K562 (cell line): Measurements from ENCODE around the gene ZMYND19. TPM values are rescaled to one million over a fixed set of nuclear protein-coding genes. Genes with fewer than 3 reads are reported as not detected.

Source experiments
- ADNP ChIP-seq: fragments of 200-800 bp; sonication (Bioruptor generic); IDR thresholded peaks from 2 replicates; pipeline ENCODE4 v1.6.1; 2016; ENCODE audit warnings: missing genetic modification characterization, missing compliant biosample characterization
- CTBP1 ChIP-seq: fragments of 450-650 bp; IDR thresholded peaks from 2 replicates; pipeline ENCODE4 v1.6.1; 2016; ENCODE audit warnings: borderline replicate concordance
- DPF2 ChIP-seq: fragments of 450-650 bp; IDR thresholded peaks from 2 replicates; pipeline ENCODE4 v1.6.1; 2016
- HDAC1 ChIP-seq, 2 experiments: fragments of 450-650 bp; IDR thresholded peaks; 2 replicates each; pipeline ENCODE4 v1.6.1; 2016 to 2017; ENCODE audit warnings: inconsistent platforms in 1 of 2, mild to moderate bottlenecking in 1 of 2, moderate library complexity in 1 of 2
- IFI16 ChIP-seq: fragments of 250-450 bp; sonication (Bioruptor Pico); IDR thresholded peaks from 2 replicates; pipeline ENCODE4 v2.1.2; 2022; ENCODE audit warnings: mild to moderate bottlenecking, inconsistent platforms
- NCOR1 ChIP-seq: fragments of 450-650 bp; IDR thresholded peaks from 2 replicates; pipeline ENCODE4 v1.6.1; 2016; ENCODE audit warnings: mild to moderate bottlenecking, moderate library complexity
- PYGO2 ChIP-seq: fragments of 450-650 bp; IDR thresholded peaks from 2 replicates; pipeline ENCODE4 v1.6.1; 2016; ENCODE audit warnings: mild to moderate bottlenecking, missing genetic modification characterization, moderate library complexity, missing compliant biosample characterization
- RFX1 ChIP-seq: fragments of 450-650 bp; IDR thresholded peaks from 2 replicates; pipeline ENCODE4 v1.6.1; 2016; ENCODE audit warnings: mild to moderate bottlenecking, moderate library complexity
- TRIM28 ChIP-seq: fragments of 450-650 bp; IDR thresholded peaks from 2 replicates; pipeline ENCODE4 v1.6.1; 2017
- ZNF384 ChIP-seq: IDR thresholded peaks from 2 replicates; pipeline ENCODE4 v1.6.1; 2012; ENCODE audit warnings: low read depth, low read length, improper control_type of control experiment
- ZNF507 ChIP-seq: conservative IDR thresholded peaks from 2 replicates; pipeline ENCODE4 v1.6.1; 2017; ENCODE audit warnings: missing genetic modification characterization, missing compliant biosample characterization
- polyA plus RNA-seq, 8 experiments: library from polyadenylated mRNA; depleted of rRNA in 4 of 8; stranded (reverse) in 5 of 8; unstranded in 3 of 8; fragments of >200 nt; fragmentation: Nextera tagmentation in 2 of 8; fragmentation: Illumina TruSeq in 1 of 8; extraction: Ambion mirVana in 2 of 8; extraction: Trizol in 1 of 8; gene quantifications; 2 replicates each; pipeline versions ENCODE4 v1.2.1 to v1.2.3, GENCODE V29; 2011 to 2014; ENCODE audit warnings: inconsistent platforms in 1 of 8, missing spikeins in 1 of 8
- total RNA-seq, 7 experiments: library from RNA; depleted of rRNA in 6 of 7; stranded (reverse); fragments of >200 nt in 6 of 7; fragmentation: Illumina TruSeq in 2 of 7; extraction: Trizol in 2 of 7; gene quantifications; 2 replicates each; pipeline versions ENCODE4 v1.2.1 to v1.2.3, GENCODE V29; 2011 to 2021; ENCODE audit warnings: low replicate concordance in 1 of 7
- TF ChIP-seq, protein P1 (sequence below): sonication (generic); formaldehyde crosslinking; IDR thresholded peaks from 2 replicates; pipeline ENCODE4 v1.8.0; 2022; ENCODE audit warnings: mild to moderate bottlenecking, missing genetic modification reagents
- TF ChIP-seq, protein P2 (sequence below): fragments of 450-650 bp; IDR thresholded peaks from 2 replicates; pipeline ENCODE4 v1.7.0; 2016; ENCODE audit warnings: borderline replicate concordance
- TF ChIP-seq, protein P3 (sequence below): fragments of 450-650 bp; IDR thresholded peaks from 2 replicates; pipeline ENCODE4 v1.6.1; 2017; ENCODE audit warnings: mild to moderate bottlenecking, moderate library complexity
- TF ChIP-seq, protein P4 (sequence below): fragments of 450-650 bp; formaldehyde crosslinking; IDR thresholded peaks from 2 replicates; pipeline ENCODE4 v1.4.0; 2020; ENCODE audit warnings: mild to moderate bottlenecking, moderate library complexity
- TF ChIP-seq, protein P5 (sequence below), 2 experiments: fragments of 450-650 bp; conservative IDR thresholded peaks; 2 replicates each; pipeline ENCODE4 v1.6.1; 2017; ENCODE audit warnings: mild to moderate bottlenecking in 2 of 2, moderate library complexity in 2 of 2
- TF ChIP-seq, protein P6 (sequence below): fragments of 250-450 bp; sonication (Bioruptor Pico); IDR thresholded peaks from 2 replicates; pipeline ENCODE4 v1.4.0; 2020; ENCODE audit warnings: mild to moderate bottlenecking
- TF ChIP-seq, protein P7 (sequence below): sonication (generic); IDR thresholded peaks from 2 replicates; pipeline ENCODE4 v1.6.1; 2016

Gene ZMYND19
- total and polyA plus RNA-seq, 9 of the 15 experiments (the other 6 are each of a cell fraction or from before 2014, with no cell fraction given), result 1.0 to 86.7 (median 44.0) TPM

DNA sequence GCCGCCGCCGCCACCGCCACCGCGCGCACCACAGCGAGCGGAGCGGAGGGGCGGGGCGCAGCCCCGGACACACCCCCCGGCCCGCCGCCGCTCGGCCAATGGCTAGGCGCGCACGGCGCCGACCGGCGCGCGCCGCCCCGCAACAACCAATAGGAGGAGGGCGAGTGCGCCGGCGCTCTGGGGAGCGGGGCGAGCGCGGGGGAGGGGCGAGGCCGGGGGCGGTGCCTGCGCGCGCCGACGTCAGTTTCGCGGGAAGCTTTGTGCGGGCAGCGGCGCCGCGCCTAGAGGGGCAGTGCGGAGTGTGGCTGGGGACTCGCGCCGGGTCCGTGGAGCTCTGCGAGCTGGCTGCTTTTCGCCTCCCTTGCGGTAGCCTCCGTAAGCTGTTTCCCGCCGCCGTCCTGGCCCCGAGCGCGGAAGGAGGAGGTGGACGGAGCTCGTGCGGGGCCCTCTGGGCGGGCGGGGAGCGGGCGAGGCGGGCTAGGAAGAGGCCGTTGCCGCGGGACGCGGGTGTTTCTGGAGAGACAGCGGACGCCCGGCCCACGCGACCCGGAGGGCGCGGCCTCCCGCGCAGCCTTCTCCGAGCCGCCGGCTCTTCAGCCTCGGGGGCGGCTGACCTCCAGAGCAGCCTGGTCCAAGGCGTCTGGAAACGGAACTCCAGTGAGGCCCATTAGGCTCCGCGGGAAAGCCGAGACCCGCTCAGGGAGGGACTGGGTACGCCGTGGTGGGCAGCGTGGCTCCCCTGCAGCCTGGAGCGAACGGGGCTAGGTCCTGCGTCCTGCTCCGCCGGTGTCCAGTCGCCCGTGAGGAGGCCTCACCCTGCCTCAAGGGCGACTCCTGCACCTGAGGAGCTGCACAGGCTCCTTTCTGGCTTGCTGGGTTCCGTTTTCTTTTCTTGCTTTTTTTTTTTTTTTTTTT, at the start of gene ZMYND19 (continued):
- TF ChIP-seq, protein P1, sequence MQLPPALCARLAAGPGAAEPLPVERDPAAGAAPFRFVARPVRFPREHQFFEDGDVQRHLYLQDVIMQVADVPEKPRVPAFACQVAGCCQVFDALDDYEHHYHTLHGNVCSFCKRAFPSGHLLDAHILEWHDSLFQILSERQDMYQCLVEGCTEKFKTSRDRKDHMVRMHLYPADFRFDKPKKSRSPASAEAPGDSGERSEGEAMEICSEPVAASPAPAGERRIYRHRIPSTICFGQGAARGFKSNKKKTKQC (CRISPR knock-in tag), result no peak
- no peak for TF ChIP-seq ZNF507
- peak; percentile 89 for TF ChIP-seq ZNF384
- TF ChIP-seq NCOR1, result no peak
- TF ChIP-seq TRIM28, result no peak; the same call in 1 of the 2 replicates
- no peak for TF ChIP-seq ADNP (tag)
- no peak for TF ChIP-seq DPF2
- TF ChIP-seq, protein P2, sequence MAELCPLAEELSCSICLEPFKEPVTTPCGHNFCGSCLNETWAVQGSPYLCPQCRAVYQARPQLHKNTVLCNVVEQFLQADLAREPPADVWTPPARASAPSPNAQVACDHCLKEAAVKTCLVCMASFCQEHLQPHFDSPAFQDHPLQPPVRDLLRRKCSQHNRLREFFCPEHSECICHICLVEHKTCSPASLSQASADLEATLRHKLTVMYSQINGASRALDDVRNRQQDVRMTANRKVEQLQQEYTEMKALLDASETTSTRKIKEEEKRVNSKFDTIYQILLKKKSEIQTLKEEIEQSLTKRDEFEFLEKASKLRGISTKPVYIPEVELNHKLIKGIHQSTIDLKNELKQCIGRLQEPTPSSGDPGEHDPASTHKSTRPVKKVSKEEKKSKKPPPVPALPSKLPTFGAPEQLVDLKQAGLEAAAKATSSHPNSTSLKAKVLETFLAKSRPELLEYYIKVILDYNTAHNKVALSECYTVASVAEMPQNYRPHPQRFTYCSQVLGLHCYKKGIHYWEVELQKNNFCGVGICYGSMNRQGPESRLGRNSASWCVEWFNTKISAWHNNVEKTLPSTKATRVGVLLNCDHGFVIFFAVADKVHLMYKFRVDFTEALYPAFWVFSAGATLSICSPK, result no peak
- TF ChIP-seq PYGO2 (tag), result no peak
- peak in 1 of 2 experiments; percentile 85; a peak in 2 of 4 replicates for TF ChIP-seq HDAC1 (IDR thresholded peaks at IDR 0.05)
- TF ChIP-seq, protein P3, sequence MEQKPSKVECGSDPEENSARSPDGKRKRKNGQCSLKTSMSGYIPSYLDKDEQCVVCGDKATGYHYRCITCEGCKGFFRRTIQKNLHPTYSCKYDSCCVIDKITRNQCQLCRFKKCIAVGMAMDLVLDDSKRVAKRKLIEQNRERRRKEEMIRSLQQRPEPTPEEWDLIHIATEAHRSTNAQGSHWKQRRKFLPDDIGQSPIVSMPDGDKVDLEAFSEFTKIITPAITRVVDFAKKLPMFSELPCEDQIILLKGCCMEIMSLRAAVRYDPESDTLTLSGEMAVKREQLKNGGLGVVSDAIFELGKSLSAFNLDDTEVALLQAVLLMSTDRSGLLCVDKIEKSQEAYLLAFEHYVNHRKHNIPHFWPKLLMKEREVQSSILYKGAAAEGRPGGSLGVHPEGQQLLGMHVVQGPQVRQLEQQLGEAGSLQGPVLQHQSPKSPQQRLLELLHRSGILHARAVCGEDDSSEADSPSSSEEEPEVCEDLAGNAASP, result no peak
- TF ChIP-seq RFX1, result no peak
- TF ChIP-seq CTBP1, result peak; percentile 88
- TF ChIP-seq, protein P4, sequence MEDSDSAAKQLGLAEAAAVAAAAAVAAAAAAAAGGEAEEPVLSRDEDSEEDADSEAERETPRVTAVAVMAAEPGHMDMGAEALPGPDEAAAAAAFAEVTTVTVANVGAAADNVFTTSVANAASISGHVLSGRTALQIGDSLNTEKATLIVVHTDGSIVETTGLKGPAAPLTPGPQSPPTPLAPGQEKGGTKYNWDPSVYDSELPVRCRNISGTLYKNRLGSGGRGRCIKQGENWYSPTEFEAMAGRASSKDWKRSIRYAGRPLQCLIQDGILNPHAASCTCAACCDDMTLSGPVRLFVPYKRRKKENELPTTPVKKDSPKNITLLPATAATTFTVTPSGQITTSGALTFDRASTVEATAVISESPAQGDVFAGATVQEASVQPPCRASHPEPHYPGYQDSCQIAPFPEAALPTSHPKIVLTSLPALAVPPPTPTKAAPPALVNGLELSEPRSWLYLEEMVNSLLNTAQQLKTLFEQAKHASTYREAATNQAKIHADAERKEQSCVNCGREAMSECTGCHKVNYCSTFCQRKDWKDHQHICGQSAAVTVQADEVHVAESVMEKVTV (CRISPR knock-in tag), result no peak
- TF ChIP-seq, protein P5, sequence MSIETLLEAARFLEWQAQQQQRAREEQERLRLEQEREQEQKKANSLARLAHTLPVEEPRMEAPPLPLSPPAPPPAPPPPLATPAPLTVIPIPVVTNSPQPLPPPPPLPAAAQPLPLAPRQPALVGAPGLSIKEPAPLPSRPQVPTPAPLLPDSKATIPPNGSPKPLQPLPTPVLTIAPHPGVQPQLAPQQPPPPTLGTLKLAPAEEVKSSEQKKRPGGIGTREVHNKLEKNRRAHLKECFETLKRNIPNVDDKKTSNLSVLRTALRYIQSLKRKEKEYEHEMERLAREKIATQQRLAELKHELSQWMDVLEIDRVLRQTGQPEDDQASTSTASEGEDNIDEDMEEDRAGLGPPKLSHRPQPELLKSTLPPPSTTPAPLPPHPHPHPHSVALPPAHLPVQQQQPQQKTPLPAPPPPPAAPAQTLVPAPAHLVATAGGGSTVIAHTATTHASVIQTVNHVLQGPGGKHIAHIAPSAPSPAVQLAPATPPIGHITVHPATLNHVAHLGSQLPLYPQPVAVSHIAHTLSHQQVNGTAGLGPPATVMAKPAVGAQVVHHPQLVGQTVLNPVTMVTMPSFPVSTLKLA (conservative IDR thresholded peaks at IDR 0.05), result peak; percentile 53 to 78
- TF ChIP-seq IFI16 (CRISPR knock-in tag), result no peak
- TF ChIP-seq, protein P6, sequence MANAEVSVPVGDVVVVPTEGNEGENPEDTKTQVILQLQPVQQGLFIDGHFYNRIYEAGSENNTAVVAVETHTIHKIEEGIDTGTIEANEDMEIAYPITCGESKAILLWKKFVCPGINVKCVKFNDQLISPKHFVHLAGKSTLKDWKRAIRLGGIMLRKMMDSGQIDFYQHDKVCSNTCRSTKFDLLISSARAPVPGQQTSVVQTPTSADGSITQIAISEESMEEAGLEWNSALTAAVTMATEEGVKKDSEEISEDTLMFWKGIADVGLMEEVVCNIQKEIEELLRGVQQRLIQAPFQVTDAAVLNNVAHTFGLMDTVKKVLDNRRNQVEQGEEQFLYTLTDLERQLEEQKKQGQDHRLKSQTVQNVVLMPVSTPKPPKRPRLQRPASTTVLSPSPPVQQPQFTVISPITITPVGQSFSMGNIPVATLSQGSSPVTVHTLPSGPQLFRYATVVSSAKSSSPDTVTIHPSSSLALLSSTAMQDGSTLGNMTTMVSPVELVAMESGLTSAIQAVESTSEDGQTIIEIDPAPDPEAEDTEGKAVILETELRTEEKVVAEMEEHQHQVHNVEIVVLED (CRISPR knock-in tag), result peak; percentile 80
- TF ChIP-seq, protein P7, sequence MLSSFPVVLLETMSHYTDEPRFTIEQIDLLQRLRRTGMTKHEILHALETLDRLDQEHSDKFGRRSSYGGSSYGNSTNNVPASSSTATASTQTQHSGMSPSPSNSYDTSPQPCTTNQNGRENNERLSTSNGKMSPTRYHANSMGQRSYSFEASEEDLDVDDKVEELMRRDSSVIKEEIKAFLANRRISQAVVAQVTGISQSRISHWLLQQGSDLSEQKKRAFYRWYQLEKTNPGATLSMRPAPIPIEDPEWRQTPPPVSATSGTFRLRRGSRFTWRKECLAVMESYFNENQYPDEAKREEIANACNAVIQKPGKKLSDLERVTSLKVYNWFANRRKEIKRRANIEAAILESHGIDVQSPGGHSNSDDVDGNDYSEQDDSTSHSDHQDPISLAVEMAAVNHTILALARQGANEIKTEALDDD, result no peak
